ENCODE data around the gene IQCF5.
"Not testable (repeated sequence)": the region's sequence is repeated elsewhere in the genome, so short reads cannot be mapped to it uniquely, and the experiment has no call there.

DNA sequence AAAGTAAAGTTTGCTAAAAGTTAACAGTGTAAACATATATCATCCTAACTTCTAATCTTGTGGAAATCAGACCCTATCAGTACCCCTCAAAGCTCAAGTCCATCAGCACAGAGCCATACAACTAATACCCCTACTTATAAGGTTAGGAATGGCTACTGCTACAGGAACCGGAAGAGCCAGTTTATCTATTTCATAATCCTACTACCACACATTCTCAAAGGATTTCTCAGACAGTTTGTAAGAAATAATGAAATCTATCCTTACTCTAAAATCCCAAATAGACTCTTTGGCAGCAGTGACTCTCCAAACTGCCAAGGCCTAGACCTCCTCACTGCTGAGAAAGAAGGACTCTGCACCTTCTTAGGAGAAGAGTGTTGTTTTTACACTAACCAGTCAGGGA lies 20.0 kb downstream of the IQCF5 start:
- not testable (repeated sequence) for TF ChIP-seq POLR2AphosphoS5 (IDR thresholded peaks at IDR 0.05; ENCODE audit: low read depth); SPI1 (IDR thresholded peaks at IDR 0.05; ENCODE audit: borderline replicate concordance, low read depth); GABPA (IDR thresholded peaks at IDR 0.05; ENCODE audit: low read depth)
- TF ChIP-seq, protein P1, sequence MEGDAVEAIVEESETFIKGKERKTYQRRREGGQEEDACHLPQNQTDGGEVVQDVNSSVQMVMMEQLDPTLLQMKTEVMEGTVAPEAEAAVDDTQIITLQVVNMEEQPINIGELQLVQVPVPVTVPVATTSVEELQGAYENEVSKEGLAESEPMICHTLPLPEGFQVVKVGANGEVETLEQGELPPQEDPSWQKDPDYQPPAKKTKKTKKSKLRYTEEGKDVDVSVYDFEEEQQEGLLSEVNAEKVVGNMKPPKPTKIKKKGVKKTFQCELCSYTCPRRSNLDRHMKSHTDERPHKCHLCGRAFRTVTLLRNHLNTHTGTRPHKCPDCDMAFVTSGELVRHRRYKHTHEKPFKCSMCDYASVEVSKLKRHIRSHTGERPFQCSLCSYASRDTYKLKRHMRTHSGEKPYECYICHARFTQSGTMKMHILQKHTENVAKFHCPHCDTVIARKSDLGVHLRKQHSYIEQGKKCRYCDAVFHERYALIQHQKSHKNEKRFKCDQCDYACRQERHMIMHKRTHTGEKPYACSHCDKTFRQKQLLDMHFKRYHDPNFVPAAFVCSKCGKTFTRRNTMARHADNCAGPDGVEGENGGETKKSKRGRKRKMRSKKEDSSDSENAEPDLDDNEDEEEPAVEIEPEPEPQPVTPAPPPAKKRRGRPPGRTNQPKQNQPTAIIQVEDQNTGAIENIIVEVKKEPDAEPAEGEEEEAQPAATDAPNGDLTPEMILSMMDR (IDR thresholded peaks at IDR 0.05; ENCODE audit: insufficient read depth, low read length): not testable (repeated sequence)
- TF ChIP-seq, protein P2, sequence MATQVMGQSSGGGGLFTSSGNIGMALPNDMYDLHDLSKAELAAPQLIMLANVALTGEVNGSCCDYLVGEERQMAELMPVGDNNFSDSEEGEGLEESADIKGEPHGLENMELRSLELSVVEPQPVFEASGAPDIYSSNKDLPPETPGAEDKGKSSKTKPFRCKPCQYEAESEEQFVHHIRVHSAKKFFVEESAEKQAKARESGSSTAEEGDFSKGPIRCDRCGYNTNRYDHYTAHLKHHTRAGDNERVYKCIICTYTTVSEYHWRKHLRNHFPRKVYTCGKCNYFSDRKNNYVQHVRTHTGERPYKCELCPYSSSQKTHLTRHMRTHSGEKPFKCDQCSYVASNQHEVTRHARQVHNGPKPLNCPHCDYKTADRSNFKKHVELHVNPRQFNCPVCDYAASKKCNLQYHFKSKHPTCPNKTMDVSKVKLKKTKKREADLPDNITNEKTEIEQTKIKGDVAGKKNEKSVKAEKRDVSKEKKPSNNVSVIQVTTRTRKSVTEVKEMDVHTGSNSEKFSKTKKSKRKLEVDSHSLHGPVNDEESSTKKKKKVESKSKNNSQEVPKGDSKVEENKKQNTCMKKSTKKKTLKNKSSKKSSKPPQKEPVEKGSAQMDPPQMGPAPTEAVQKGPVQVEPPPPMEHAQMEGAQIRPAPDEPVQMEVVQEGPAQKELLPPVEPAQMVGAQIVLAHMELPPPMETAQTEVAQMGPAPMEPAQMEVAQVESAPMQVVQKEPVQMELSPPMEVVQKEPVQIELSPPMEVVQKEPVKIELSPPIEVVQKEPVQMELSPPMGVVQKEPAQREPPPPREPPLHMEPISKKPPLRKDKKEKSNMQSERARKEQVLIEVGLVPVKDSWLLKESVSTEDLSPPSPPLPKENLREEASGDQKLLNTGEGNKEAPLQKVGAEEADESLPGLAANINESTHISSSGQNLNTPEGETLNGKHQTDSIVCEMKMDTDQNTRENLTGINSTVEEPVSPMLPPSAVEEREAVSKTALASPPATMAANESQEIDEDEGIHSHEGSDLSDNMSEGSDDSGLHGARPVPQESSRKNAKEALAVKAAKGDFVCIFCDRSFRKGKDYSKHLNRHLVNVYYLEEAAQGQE (IDR thresholded peaks at IDR 0.05; ENCODE audit: insufficient replicate concordance, low read depth): not testable (repeated sequence)

Measured in HL-60 (cell line).